Urinary bladder (tissue), 4 donors: ENCODE results near the gene CDHR1. TPM values are rescaled to one million over a fixed set of nuclear protein-coding genes. Genes with fewer than 3 reads are reported as not detected.

Source experiments
- DNase-seq: peaks from one replicate; pipeline ENCODE4 v3.0.0-alpha.2; 2015; ENCODE audit errors: extremely low spot score
- H3K27ac ChIP-seq: one replicate; pipeline ENCODE4 v1.5.1; 2013; ENCODE audit warnings: low read depth, mild to moderate bottlenecking, moderate library complexity
- H3K36me3 ChIP-seq: one replicate; pipeline ENCODE4 v1.6.1; 2013; ENCODE audit warnings: mild to moderate bottlenecking, moderate library complexity; ENCODE audit not compliant: insufficient read depth
- H3K4me1 ChIP-seq: one replicate; pipeline ENCODE4 v1.6.1; 2013; ENCODE audit warnings: mild to moderate bottlenecking, moderate library complexity; ENCODE audit not compliant: insufficient read depth
- H3K4me3 ChIP-seq: one replicate; pipeline ENCODE4 v1.5.1; 2013; ENCODE audit warnings: low read depth, low read length
- WGBS: extraction: QIAGEN DNeasy Blood & Tissue Kit; methylation state at CpG from one replicate; pipeline ENCODE4 v1.1.7; 2013; 5-methylcytosine and 5-hydroxymethylcytosine counted together
- polyA plus RNA-seq: library from polyadenylated mRNA; stranded (reverse); fragments of 200-250 nt; gene quantifications from one replicate; pipeline ENCODE4 v1.2.3, GENCODE V29; 2013
- total RNA-seq: library from RNA; depleted of rRNA; stranded (reverse); fragments of >200 nt; gene quantifications from one replicate; pipeline ENCODE4 v1.2.3, GENCODE V29; 2014
- donor health status: healthy with polysubstance abuse.
- donor health status: healthy.

Gene CDHR1
- total and polyA plus RNA-seq, 2 donors = 0.08 to 0.32 TPM

DNA sequence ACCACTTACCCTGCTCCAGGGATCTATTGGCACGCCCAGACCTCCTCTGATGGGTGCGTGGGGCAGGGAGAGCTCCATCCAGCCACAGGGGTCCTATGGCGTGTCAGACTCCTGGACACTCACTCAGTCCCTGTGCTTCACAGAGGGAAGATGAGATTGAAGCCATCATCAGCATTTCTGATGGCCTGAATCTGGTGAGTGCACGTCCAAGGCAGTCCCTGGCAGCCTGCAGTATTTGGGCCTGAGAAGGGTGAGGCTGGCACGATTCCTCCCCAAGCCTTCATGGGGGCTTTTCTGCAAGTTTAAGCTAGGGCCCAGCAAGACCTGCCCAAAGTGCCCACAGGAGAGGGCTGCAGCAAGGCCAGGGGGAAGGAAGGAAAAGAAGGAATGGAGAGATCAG is 3.3 kb downstream of the CDHR1 start:
- no peak for DNase-seq
- Histone ChIP-seq H3K4me3 (no peak overlapping the region), H3K27ac (no peak overlapping the region), H3K36me3 (no peaks in the 10 kb centered on the region), H3K4me1 (no peaks in the 10 kb centered on the region)
- 79% methylated on average over 5 of the region's 5 CpGs for WGBS

DNA sequence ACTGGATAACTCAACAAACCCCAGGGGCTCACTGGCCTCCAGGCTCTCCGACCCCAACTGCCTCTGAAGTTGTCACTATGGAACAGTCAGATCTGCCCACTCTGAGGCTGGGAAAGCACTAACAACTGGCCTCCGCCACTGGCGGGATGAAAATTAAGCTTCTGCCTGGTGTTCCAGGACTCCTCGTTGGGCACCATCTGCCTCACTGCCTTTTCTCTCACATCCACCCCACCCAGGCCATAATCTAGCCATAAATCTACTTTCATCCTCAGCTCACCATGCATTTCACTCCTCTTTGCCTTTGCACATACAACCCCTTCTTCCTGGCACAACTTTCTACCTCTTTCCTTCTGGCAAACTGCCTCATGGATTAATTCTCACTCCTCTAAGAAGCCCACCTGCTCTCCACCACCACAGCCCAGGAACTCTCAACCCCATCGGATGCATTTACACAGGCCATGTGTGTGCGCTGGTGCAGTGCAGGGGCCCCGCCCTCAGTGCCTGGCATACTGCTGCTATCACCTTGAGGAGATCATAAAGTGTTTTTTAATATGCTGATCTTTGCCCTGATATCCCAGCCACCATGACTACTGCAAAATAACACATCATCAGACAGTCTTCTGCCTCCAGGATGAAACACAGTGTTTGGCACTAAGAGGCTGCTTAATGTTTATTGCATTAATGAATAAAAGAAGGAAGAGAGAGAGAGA is 4.0 kb downstream of the CDHR1 start:
- DNase-seq = no peak
- no peaks in the 10 kb centered on the region for H3K4me1 ChIP-seq
- no peak overlapping the region for H3K4me3 ChIP-seq
- no peaks in the 10 kb centered on the region for H3K36me3 ChIP-seq
- H3K27ac ChIP-seq = no peak overlapping the region
- 74% methylated on average over 7 of the region's 7 CpGs for WGBS

DNA sequence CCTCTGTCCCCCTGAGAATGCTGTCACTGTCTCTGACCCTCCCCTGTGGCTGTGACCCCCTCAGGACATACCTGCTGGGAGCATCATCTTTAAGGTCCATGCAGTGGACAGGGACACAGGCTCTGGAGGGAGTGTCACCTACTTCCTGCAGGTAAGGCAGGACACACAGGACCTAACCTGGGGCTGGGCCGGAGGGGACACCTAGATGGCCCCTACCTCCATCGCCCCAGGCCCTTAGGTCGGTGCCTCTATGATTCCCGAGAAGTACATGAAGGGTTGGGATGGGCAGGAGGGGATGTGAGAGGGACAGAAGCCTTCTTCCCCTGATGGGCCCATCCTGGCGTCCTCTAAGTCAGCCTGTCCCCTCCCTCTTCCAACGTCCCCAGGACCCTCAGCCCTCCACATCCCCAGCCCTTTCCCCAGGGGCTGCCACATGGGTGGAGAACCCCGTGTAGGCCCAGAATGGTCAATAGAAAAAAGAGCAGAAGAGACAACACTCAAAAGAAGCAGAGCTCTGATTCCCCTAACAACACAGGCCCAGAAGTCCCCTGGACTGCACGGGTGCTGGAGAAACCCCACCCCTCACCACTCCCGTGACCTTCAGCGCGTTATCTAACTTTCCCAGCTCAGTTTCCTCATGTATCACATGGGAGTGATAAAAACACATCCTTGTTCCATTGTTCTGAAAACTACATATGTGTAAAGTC is 6.4 kb downstream of the CDHR1 start:
- 66% methylated on average over 11 of the region's 11 CpGs for WGBS
- DNase-seq = no peak
- no peaks in the 10 kb centered on the region for H3K36me3 ChIP-seq

DNA sequence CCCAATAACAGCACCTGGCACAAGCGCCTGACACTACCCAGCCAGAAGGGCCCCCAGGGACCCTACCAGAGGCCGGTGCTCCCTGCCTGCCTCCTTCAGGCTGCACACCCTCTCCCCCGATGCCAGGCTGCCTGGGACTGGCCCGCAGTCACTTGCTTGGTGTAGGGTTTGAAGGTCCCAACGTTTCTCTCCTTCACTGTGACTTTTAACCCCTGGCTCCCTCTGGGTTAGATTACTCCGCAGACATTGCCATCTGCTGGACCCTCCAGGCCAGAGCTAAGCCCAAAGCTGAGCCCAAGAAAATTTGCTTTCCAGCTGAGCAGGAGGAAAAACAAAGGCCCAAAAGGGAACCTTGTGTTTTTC is 6.9 kb downstream of the CDHR1 start:
- H3K4me1 ChIP-seq = no peaks in the 10 kb centered on the region
- DNase-seq = no peak
- H3K27ac ChIP-seq = no peak overlapping the region
- WGBS = 54% methylated on average over 6 of the region's 6 CpGs
- no peaks in the 10 kb centered on the region for H3K36me3 ChIP-seq
- no peak overlapping the region for H3K4me3 ChIP-seq

More for the DNA sequence above, 6.4 kb downstream of the CDHR1 start:
- no peak overlapping the region for H3K27ac ChIP-seq
- H3K4me1 ChIP-seq = no peaks in the 10 kb centered on the region
- H3K4me3 ChIP-seq = no peak overlapping the region

DNA sequence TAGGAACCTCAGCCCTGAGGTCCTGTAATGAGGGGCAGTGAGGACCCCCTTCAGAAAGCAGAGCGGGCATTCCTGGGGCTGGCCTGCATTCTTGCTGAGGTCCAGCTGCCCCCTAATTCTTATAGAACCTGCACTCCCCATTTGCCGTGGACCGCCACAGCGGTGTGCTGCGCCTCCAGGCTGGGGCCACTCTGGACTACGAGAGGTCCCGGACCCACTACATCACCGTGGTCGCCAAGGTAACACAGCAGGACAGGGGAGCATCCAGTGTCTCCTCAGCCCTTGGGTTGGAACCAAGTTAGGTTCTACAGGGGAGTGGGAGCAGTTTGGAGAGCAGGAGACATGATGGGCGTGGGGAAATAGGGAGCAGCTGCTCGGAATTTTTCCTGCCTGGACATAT is 7.3 kb downstream of the CDHR1 start:
- DNase-seq = no peak
- Histone ChIP-seq H3K4me1 (no peaks in the 10 kb centered on the region), H3K4me3 (no peak overlapping the region), H3K27ac (no peak overlapping the region), H3K36me3 (no peaks in the 10 kb centered on the region)
- 84% methylated on average over 11 of the region's 11 CpGs for WGBS

DNA sequence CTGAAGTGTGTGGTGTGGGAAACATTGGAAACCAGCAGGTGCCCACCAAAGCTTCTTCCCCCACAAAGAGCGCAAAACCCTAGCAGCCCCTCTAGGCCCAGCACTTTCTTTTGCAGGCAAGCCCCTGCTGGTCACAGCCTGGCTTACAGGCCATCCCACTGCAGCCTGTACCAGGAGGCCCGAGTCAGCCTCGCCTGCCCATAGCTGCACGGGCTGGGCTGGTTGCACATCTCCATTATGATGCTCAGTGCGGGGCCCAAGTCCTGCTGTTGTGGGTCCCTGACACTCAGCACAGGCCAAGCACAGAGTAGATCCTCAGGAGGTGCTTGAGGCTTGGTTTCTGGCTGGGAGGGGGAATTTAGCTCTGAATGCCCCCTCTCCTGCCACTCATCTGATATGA is 8.0 kb downstream of the CDHR1 start:
- Histone ChIP-seq H3K4me3 (no peak overlapping the region), H3K36me3 (no peaks in the 10 kb centered on the region), H3K27ac (no peak overlapping the region), H3K4me1 (no peaks in the 10 kb centered on the region)
- DNase-seq = no peak
- 82% methylated on average over 5 of the region's 5 CpGs for WGBS

DNA sequence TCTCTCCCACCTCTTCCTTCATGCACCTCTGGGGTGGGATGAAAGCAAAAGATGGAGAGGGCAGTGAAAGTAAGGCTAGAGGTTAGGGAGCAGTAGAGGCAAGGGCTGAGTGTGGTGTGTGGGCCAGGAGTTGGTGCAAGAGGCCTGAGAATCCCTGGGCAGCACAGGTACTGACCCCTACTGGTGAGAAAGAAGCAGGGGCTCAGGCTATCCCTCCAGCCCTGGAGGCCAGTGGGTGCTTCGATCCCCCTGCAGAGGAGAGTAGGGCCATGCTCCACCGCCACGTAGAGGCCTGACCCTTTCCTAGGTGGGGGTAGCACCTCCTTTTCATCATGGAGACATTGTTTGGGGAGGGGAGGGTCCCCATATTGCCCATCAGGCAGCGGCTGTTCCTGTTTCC is 9.8 kb downstream of the CDHR1 start:
- WGBS = 84% methylated on average over 4 of the region's 4 CpGs
- Histone ChIP-seq H3K36me3 (no peaks in the 10 kb centered on the region), H3K4me1 (no peaks in the 10 kb centered on the region), H3K4me3 (no peak overlapping the region), H3K27ac (no peak overlapping the region)
- no peak for DNase-seq

DNA sequence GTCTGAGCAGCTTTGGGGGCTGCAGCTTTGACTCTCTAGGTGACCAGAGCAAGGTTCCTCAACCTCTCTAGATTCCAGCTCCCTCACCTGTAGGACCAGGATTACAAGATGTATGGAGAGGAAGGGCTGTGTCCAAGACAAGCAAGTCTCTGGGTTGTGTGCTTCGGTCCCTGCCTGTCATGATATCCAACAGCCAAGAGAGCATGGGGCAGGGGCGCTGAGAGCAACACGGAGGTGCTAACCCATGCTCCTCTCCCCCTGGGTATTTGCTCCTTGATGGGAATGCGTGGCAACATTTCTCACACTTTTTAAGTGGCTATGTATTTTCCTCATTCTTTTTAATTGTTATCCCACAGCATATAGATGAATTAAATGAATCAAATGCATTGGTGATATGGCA is 10.3 kb downstream of the CDHR1 start:
- no peaks in the 10 kb centered on the region for H3K36me3 ChIP-seq
- H3K4me1 ChIP-seq = no peaks in the 10 kb centered on the region
- WGBS = 92% methylated on average over 4 of the region's 4 CpGs

DNA sequence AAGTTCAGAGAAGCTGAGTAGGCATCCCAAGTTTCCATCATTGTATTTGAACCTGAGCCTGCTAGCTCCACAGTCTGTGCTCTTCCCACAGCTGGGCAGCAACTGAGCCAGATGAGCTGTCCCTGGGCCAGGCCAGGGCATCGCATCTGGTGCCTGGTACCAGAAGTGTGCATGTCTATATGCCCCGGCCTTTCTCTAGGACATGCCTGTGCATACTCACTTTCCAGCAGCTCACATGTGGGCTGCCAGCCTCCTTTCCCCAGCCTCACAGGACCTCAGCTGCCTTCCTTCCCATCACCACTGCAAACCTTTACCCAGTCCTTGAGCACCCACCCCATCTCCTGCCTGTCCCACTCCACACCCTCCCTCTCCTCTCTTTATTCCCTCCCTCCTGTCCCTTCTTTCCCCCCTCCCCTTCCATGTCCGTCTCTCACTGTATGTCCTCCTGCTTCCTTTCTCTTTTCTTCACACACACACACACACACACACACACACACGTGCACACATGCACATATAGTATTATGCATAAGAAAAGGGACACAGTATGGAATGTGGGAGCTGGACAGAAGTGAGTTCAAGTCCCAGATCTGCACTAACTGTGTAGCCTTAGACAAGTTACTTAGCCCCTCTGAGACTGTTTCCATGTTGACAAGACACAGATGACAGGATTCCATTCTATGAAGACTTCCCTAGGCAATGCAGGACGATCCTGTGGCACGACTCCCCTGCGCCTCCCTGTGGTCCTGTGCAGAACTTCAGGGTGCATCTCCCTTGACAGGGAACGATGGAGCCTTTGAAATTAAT is 10.9 kb downstream of the CDHR1 start:
- H3K36me3 ChIP-seq = no peaks in the 10 kb centered on the region
- DNase-seq = no peak
- WGBS = 35% methylated on average over 8 of the region's 8 CpGs

More for the DNA sequence above, 10.3 kb downstream of the CDHR1 start:
- no peak overlapping the region for H3K27ac ChIP-seq
- no peak overlapping the region for H3K4me3 ChIP-seq
- DNase-seq = no peak

DNA sequence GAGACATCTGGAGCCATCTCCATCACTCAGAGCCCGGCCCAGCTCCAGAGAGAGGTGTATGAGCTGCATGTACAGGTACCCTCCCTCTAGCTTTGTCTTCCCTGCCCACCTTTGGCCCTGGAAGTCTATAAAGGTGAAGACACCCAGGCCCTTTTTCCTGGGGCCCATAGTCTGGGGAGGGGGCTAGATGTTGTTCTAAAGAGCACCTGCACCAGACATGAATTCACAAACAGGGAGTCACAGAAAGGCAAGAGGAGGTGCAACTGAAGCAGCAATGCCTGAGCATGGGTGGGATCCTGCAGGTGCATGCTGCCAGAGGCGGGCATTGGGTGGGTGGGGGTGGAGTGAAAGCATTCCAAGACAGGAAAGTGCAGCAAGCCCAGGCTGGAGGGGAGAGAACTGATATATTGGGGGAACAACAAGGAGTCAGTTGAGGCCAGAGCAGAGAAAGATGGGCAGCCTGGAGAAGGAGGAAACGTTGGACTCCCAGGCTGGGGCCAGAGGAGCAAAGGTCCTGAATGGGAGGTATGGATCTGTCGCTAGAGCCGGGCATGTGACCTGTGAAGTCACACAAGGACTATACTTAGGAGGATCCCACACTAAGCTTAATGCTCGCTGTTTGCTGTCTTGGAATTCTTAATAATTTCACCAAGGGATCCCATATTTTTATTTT is 11.7 kb downstream of the CDHR1 start:
- no peaks in the 10 kb centered on the region for H3K4me1 ChIP-seq
- no peak overlapping the region for H3K4me3 ChIP-seq
- 68% methylated on average over 6 of the region's 6 CpGs for WGBS
- H3K36me3 ChIP-seq = no peaks in the 10 kb centered on the region
- no peak for DNase-seq
- no peak overlapping the region for H3K27ac ChIP-seq

More for the DNA sequence above, 10.9 kb downstream of the CDHR1 start:
- H3K4me1 ChIP-seq = no peaks in the 10 kb centered on the region
- H3K4me3 ChIP-seq = no peak overlapping the region
- H3K27ac ChIP-seq = no peak overlapping the region

DNA sequence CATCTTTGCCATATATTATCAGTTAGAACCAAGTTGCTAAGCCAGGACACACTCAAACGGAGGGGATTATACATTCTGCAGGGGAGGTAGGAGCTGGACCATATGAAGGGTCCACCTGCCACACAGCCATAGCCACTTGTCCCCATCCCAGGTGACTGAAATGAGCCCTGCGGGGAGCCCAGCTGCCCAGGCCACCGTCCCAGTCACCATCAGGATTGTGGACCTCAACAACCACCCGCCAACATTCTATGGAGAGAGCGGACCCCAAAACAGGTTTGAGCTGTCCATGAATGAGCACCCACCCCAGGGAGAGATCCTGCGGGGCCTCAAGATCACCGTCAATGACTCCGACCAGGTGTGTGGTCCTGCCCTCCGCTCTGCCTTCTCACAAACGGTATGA is 13.7 kb downstream of the CDHR1 start:
- Histone ChIP-seq H3K4me1 (no peaks in the 10 kb centered on the region), H3K27ac (no peak overlapping the region), H3K36me3 (no peaks in the 10 kb centered on the region), H3K4me3 (no peak overlapping the region)
- 84% methylated on average over 10 of the region's 10 CpGs for WGBS
- no peak for DNase-seq

DNA sequence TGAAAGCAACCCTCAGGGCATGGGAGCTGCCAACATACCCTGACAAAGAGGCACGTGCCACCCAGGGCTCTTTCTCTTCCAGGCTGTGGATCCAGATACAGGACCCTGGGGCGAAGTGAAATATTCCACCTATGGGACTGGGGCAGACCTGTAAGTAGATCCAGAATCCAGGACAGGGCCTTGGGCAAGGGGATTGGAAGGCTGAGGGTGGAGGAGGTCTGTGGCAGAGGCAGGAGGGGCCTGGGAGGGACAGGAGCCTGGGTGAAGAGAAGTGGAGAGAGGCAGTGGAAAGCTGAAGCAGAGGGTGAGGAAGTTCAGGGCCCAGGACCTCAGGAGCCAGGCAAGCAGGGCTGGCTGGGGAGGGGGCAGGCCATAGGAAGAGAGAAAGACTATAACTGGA is 17.2 kb downstream of the CDHR1 start:
- Histone ChIP-seq H3K4me1 (no peaks in the 10 kb centered on the region), H3K4me3 (no peak overlapping the region), H3K36me3 (no peaks in the 10 kb centered on the region), H3K27ac (no peak overlapping the region)
- no peak for DNase-seq
- WGBS = 76% methylated on average over 2 of the region's 2 CpGs

DNA sequence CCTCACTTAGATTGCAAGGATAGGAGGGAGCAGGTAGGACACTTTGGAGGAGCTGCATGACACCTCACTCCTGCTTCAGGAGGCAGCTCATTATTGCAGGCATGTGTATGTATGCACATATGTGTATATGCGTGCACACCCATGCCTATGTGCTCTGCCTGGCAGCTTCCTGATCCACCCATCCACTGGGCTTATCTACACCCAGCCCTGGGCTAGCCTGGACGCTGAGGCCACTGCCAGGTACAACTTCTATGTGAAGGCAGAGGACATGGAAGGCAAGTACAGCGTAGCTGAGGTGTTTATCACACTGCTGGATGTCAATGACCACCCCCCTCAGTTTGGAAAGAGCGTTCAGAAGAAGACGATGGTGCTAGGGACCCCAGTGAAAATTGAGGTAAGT is 17.7 kb downstream of the CDHR1 start:
- DNase-seq = no peak
- Histone ChIP-seq H3K27ac (no peak overlapping the region), H3K4me1 (no peaks in the 10 kb centered on the region), H3K4me3 (no peak overlapping the region), H3K36me3 (no peaks in the 10 kb centered on the region)
- WGBS = 72% methylated on average over 5 of the region's 5 CpGs
